ENCODE measurements around the gene GNRH2.

The GNRH2 gene

GRCh38 chr20:3067139-3068014, 24.0 kb downstream of the GNRH2 start:
- TF ChIP-seq, protein P1, sequence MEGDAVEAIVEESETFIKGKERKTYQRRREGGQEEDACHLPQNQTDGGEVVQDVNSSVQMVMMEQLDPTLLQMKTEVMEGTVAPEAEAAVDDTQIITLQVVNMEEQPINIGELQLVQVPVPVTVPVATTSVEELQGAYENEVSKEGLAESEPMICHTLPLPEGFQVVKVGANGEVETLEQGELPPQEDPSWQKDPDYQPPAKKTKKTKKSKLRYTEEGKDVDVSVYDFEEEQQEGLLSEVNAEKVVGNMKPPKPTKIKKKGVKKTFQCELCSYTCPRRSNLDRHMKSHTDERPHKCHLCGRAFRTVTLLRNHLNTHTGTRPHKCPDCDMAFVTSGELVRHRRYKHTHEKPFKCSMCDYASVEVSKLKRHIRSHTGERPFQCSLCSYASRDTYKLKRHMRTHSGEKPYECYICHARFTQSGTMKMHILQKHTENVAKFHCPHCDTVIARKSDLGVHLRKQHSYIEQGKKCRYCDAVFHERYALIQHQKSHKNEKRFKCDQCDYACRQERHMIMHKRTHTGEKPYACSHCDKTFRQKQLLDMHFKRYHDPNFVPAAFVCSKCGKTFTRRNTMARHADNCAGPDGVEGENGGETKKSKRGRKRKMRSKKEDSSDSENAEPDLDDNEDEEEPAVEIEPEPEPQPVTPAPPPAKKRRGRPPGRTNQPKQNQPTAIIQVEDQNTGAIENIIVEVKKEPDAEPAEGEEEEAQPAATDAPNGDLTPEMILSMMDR (IDR thresholded peaks at IDR 0.05), result no peak

DNA sequence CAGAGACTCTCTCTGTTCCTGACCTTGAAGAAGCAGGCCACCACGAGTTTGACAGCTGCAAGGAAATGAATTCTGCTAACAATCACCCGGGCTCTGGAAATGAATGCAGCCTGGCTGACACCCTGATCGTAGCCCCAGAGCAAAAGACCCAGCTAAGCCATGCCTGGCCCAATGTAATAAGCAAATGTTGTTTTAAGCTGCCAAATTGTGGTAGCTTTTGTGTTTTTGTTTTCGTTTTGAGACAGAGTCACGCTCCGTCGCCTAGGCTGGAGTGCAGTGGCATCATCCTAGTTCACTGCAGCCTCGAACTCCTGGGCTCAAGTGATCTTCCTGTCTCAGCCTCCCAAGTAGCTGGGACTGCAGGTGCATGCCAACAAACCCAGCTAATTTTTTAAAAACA, 24.7 kb downstream of the GNRH2 start:
- TF ChIP-seq, protein P1 (IDR thresholded peaks at IDR 0.05), result no peak

GRCh38 chr20:3068986-3069900, 25.8 kb downstream of the GNRH2 start:
- TF ChIP-seq, protein P1 (IDR thresholded peaks at IDR 0.05), result no peak

DNA sequence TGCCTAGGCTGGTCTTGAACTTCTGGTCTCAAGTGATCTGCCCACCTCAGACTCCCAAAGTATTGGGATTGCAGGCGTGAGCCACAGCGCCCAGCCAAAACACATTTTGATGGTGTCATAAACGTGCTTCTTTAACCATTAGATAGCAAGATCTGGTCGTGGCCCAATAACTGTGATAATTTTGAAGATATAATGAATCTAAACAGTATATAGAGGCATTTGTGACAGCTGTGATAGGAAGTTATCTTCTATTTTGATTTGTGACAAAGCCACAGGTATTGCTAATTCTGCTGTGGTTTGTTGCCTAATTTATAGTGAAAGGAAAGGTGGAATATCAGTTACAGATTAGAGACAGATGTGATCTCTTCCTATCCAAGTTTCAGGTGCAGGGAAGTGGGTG, 27.3 kb downstream of the GNRH2 start:
- TF ChIP-seq, protein P1 (IDR thresholded peaks at IDR 0.05), result no peak

GRCh38 chr20:3071266-3071609, 27.8 kb downstream of the GNRH2 start:
- TF ChIP-seq, protein P1 (IDR thresholded peaks at IDR 0.05), result no peak

- TF ChIP-seq, protein P1 (IDR thresholded peaks at IDR 0.05), result no peak
These were observed 28.4 kb downstream of the GNRH2 start, which contains the start of gene OXT for GRCh38 chr20:3071610-3072529. Gene OXT (plus strand): TSS chr20:3071620. CDS start chr20:3071656, 36 bp downstream.
